AG09309 (cell line): Measurements from ENCODE around the gene OSTF1.

Experiments
- DNase-seq: peaks from one replicate; pipeline ENCODE4 v3.0.0-alpha.2; 2010; ENCODE audit warnings: low read depth
- H3K4me3 ChIP-seq: 2 replicates; pipeline ENCODE4 v1.5.1; 2011; ENCODE audit warnings: mild to moderate bottlenecking, low read depth, low read length, moderate library complexity; ENCODE audit not compliant: control insufficient read depth
- CTCF ChIP-seq: IDR thresholded peaks from 2 replicates; pipeline ENCODE4 v1.5.1; 2011; ENCODE audit warnings: mild to moderate bottlenecking, low read depth, low read length, inconsistent platforms; ENCODE audit not compliant: insufficient read depth, control insufficient read depth; ENCODE audit errors: missing control alignments

Gene OSTF1

GRCh38 chr9:75170898-75171360, 82.6 kb downstream of the OSTF1 start:
- TF ChIP-seq CTCF: no peak
- H3K4me3 ChIP-seq: no peak overlapping the region
- no peak for DNase-seq

GRCh38 chr9:75175395-75175794, 87.1 kb downstream of the OSTF1 start:
- H3K4me3 ChIP-seq: no peak overlapping the region
- DNase-seq: no peak
- no peak for TF ChIP-seq CTCF

- H3K4me3 ChIP-seq: no peak overlapping the region
- DNase-seq: no peak
- no peak for TF ChIP-seq CTCF
Observed at GRCh38 chr9:75176037-75176436, 87.7 kb downstream of the OSTF1 start.

GRCh38 chr9:75181750-75182149, 93.4 kb downstream of the OSTF1 start:
- no peak for TF ChIP-seq CTCF
- DNase-seq: no peak
- no peak overlapping the region for H3K4me3 ChIP-seq

- TF ChIP-seq CTCF: no peak
- DNase-seq: no peak
- H3K4me3 ChIP-seq: no peak overlapping the region
Observed at GRCh38 chr9:75183306-75183705, 95.0 kb downstream of the OSTF1 start.

- TF ChIP-seq CTCF: no peak
- no peak for DNase-seq
- H3K4me3 ChIP-seq: no peak overlapping the region
Observed at GRCh38 chr9:75184471-75184870, 96.2 kb downstream of the OSTF1 start.
